ENCODE results near the gene CCN2. TPM values are rescaled to one million over a fixed set of nuclear protein-coding genes. Genes with fewer than 3 reads are reported as not detected.

Gene CCN2
- total RNA-seq, 4 donors from 2014 or later, result 5.1 to 33.6 (median 17.6) TPM

DNA sequence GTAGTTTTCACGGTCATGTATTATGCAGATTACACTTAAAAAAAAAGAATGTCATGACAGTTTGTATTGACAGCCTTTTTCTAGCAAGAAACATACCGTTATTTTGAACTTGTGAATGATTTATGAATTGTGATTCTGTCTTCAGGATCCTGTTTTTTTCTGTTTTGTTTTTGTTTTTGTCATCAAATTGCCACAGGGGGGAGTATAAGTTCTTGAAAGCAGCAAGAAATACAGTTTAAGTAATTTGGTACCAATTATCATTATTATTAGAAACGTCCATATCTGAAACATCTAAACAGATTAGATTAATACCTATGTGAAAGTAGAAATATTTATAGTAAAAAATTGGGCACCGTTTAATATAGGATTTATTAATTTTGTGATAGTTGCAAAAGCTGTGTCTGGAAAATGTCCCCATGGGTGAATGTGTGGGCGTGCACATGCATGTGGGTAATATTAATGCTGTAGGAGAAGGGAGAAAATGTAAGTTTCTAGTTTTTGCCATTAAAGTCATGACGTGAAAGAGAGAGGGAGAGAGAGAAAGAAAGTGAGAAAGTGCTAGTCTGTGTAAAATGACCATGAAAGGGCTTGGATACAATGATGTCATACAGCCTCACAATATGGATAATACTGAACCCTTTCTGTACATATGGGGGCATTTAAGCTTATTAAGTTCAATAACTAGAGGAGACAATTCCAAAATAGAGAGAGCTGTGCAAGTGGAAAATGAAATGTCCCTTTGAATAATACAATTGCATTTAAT is 9.4 kb upstream of the CCN2 start:
- Histone ChIP-seq H3K36me3 (no peaks in the 10 kb centered on the region), H3K4me3 (no peak overlapping the region), H3K27me3 (no peaks in the 10 kb centered on the region), H3K9me3 (no peaks in the 10 kb centered on the region), H3K4me1 (no peaks in the 10 kb centered on the region), H3K27ac (no peak overlapping the region)
- TF ChIP-seq, protein P1, sequence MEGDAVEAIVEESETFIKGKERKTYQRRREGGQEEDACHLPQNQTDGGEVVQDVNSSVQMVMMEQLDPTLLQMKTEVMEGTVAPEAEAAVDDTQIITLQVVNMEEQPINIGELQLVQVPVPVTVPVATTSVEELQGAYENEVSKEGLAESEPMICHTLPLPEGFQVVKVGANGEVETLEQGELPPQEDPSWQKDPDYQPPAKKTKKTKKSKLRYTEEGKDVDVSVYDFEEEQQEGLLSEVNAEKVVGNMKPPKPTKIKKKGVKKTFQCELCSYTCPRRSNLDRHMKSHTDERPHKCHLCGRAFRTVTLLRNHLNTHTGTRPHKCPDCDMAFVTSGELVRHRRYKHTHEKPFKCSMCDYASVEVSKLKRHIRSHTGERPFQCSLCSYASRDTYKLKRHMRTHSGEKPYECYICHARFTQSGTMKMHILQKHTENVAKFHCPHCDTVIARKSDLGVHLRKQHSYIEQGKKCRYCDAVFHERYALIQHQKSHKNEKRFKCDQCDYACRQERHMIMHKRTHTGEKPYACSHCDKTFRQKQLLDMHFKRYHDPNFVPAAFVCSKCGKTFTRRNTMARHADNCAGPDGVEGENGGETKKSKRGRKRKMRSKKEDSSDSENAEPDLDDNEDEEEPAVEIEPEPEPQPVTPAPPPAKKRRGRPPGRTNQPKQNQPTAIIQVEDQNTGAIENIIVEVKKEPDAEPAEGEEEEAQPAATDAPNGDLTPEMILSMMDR (IDR thresholded peaks at IDR 0.05 in 4 of 5, conservative IDR thresholded peaks at IDR 0.05 in 1 of 5), result no peak
- TF ChIP-seq POLR2A (IDR thresholded peaks at IDR 0.05), result no peak
- no peak for ATAC-seq
- intact Hi-C loops (cut with DNase I; ENCODE audit: low total_unique reads), result no loop called here
- in situ Hi-C loops (cut with MboI; ENCODE audit: low sequenced_read_pairs in 4 of 4), result no loop called here
- no peak for DNase-seq

DNA sequence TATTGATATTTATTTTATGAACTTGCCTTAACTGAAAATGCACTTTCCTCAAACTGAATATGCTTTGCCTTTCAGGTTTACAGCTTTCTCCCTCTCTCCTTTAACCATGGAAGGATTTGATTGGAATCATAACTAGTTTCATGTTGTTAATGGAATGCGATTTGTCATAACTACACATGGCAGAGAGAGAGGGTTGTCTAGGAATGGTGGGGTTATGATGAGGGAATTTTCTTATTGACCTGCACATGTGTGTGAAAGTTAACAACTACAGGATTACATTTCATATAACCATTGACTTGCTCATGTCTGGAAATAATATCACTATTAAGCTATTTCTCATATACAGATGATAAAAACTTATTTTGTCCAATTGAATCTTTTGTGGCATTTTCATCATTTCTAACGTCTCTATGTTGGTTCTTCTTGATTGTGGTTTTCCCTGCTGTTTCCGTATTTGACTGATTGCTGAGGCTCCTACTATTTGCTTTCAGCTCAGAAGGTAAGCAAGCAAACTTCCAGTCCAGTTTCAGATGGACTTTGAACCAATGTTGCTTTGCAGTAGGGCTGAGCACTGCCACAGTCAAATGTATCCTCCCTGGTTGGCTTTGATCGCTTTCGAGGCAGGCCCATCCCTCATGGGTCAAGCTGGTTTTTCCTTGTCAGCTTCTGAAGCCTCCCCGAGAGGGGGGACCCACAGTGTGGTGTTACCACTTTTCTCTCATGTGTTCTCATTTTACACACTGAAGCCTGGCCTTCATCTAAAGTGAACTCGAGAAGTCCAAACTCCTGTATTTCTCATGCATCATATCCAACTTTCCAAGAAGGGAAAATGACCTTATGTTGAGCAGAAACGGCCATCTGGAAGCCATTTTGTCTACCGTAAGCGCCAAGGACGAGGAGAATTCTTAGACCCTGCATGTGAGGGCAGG is 7.6 kb upstream of the CCN2 start:
- no peak for TF ChIP-seq POLR2A (IDR thresholded peaks at IDR 0.05)
- TF ChIP-seq, protein P1 (IDR thresholded peaks at IDR 0.05 in 4 of 5, conservative IDR thresholded peaks at IDR 0.05 in 1 of 5), result no peak
- no peak overlapping the region for H3K27ac ChIP-seq
- no peaks in the 10 kb centered on the region for H3K4me1 ChIP-seq
- no peaks in the 10 kb centered on the region for H3K27me3 ChIP-seq
- ATAC-seq (no peak), DNase-seq (no peak)
- H3K9me3 ChIP-seq, result no peaks in the 10 kb centered on the region
- H3K4me3 ChIP-seq, result no peak overlapping the region
- intact Hi-C loops (cut with DNase I; ENCODE audit: low total_unique reads) (loop anchor here (5.0 to 10.0 kb wide), 2 partner anchors 53 to 176 kb away; no protein-coding TSS in a partner anchor), in situ Hi-C loops (cut with MboI; ENCODE audit: low sequenced_read_pairs in 4 of 4) (no loop called here)
- H3K36me3 ChIP-seq, result no peaks in the 10 kb centered on the region

DNA sequence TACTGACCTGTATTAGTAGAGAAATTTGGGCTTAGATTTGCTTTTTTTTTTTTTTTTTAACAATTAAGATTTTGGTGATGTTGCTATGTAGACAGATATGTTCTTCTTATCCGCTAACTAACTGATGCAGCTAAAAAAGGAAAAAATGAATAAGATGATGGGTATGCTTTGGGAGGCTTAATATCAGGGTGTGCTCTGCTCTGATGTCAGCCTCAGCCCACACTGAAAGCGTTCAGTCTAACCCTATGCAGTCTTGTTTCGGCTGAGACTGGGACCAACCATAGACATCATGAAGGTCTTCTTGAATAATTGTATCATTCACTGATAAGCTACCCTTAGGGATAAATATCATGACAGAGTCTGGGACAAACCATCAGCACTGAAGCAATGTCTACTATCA is 6.9 kb upstream of the CCN2 start:
- Histone ChIP-seq H3K9me3 (no peaks in the 10 kb centered on the region), H3K4me1 (no peaks in the 10 kb centered on the region), H3K27ac (no peak overlapping the region), H3K4me3 (no peak overlapping the region), H3K36me3 (no peaks in the 10 kb centered on the region), H3K27me3 (peaks cover 0 to 4% (median 0%) of the 10 kb centered on the region in 3 donors)
- ATAC-seq, result no peak
- intact Hi-C loops (cut with DNase I; ENCODE audit: low total_unique reads), result loop anchor here (5.0 to 10.0 kb wide), 2 partner anchors 54 to 177 kb away; no protein-coding TSS in a partner anchor
- in situ Hi-C loops (cut with MboI; ENCODE audit: low sequenced_read_pairs in 4 of 4), result no loop called here
- TF ChIP-seq POLR2A (IDR thresholded peaks at IDR 0.05), result no peak
- TF ChIP-seq, protein P1 (IDR thresholded peaks at IDR 0.05 in 4 of 5, conservative IDR thresholded peaks at IDR 0.05 in 1 of 5), result no peak
- no peak for DNase-seq

DNA sequence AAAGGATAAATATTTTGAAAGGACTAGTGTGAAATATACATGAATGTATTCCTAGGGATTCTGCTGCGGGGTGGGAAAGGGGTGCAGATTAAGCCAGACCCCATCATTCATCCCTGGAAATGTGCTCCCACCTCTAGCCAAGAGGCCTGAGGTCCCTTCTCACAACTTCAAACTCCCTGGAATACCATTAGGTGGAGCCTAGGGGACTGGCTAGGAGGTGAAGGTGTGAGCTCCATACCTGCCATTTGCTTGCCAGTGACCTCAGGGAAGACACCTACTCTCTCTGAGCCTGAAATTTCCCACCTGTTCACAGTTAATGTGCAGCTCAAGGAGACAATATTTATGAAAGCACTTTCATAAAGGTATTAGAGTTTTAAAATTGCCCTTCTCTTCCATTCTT is 4.7 kb upstream of the CCN2 start:
- H3K4me1 ChIP-seq, result peaks cover 0 to 6% of the 10 kb centered on the region in 2 donors
- H3K4me3 ChIP-seq, result no peak overlapping the region
- H3K27me3 ChIP-seq, result peaks cover 0 to 6% (median 3%) of the 10 kb centered on the region in 3 donors
- no peak for TF ChIP-seq POLR2A (IDR thresholded peaks at IDR 0.05)
- TF ChIP-seq, protein P1 (IDR thresholded peaks at IDR 0.05 in 4 of 5, conservative IDR thresholded peaks at IDR 0.05 in 1 of 5), result no peak
- intact Hi-C loops (cut with DNase I; ENCODE audit: low total_unique reads) (loop anchor here (5.0 to 10.0 kb wide), 2 partner anchors 56 to 179 kb away; no protein-coding TSS in a partner anchor), in situ Hi-C loops (cut with MboI; ENCODE audit: low sequenced_read_pairs in 4 of 4) (no loop called here)
- H3K27ac ChIP-seq, result no peak overlapping the region
- no peak for ATAC-seq
- H3K36me3 ChIP-seq, result no peaks in the 10 kb centered on the region
- no peak for DNase-seq
- H3K9me3 ChIP-seq, result no peaks in the 10 kb centered on the region
